ENCODE measurements around the gene SLC8A1.

DNA sequence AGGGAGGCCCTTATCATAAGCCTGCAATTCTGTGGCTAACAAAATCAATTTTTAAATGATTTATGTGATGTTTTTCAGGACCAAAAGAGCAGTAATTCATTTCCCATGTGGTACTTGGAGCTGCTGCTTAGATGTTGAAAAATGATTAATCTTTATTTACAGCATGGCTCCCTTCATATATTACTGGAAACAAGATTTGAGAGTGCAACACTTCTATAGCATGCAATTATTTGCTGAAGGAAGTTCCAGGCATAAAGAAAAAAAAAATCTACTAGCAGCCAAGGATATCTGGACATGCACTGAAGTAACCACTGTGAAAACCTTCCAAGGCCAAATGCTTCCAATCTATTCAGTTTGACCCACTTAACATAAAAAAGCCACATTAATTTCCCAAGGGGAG, 186.3 kb downstream of the SLC8A1 start:
- TF ChIP-seq, protein P1, sequence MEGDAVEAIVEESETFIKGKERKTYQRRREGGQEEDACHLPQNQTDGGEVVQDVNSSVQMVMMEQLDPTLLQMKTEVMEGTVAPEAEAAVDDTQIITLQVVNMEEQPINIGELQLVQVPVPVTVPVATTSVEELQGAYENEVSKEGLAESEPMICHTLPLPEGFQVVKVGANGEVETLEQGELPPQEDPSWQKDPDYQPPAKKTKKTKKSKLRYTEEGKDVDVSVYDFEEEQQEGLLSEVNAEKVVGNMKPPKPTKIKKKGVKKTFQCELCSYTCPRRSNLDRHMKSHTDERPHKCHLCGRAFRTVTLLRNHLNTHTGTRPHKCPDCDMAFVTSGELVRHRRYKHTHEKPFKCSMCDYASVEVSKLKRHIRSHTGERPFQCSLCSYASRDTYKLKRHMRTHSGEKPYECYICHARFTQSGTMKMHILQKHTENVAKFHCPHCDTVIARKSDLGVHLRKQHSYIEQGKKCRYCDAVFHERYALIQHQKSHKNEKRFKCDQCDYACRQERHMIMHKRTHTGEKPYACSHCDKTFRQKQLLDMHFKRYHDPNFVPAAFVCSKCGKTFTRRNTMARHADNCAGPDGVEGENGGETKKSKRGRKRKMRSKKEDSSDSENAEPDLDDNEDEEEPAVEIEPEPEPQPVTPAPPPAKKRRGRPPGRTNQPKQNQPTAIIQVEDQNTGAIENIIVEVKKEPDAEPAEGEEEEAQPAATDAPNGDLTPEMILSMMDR (conservative IDR thresholded peaks at IDR 0.05; ENCODE audit: low read depth, low read length): no peak
- TF ChIP-seq EZH2 (IDR thresholded peaks at IDR 0.05; ENCODE audit: borderline replicate concordance, low read depth, low read length, poor library complexity, severe bottlenecking): no peak
